ENCODE results near the gene ELOVL5. TPM values are rescaled to one million over a fixed set of nuclear protein-coding genes. Genes with fewer than 3 reads are reported as not detected.

Gene ELOVL5
- total and polyA plus RNA-seq, 2 donors: 54.3 to 72.6 TPM

- WGBS: 89% methylated on average over 3 of the region's 3 CpGs
- H3K36me3 ChIP-seq (ENCODE audit: insufficient read depth): no peaks in the 10 kb centered on the region
- H3K27ac ChIP-seq (ENCODE audit: low read depth): no peak overlapping the region
- H3K4me3 ChIP-seq (ENCODE audit: low read depth, low read length): no peak overlapping the region
- DNase-seq (ENCODE audit: extremely low spot score): no peak
- H3K4me1 ChIP-seq (ENCODE audit: insufficient read depth): no peaks in the 10 kb centered on the region
Observed at GRCh38 chr6:53281518-53282215, 67.1 kb downstream of the ELOVL5 start.

GRCh38 chr6:53280207-53280606, 68.5 kb downstream of the ELOVL5 start:
- Histone ChIP-seq H3K4me3 (ENCODE audit: low read depth, low read length) (no peak overlapping the region), H3K27ac (ENCODE audit: low read depth) (no peak overlapping the region), H3K36me3 (ENCODE audit: insufficient read depth) (no peaks in the 10 kb centered on the region), H3K4me1 (ENCODE audit: insufficient read depth) (no peaks in the 10 kb centered on the region)
- DNase-seq (ENCODE audit: extremely low spot score): no peak
- 94% methylated on average over 2 of the region's 2 CpGs for WGBS

- 89% methylated on average over 3 of the region's 3 CpGs for WGBS
- H3K36me3 ChIP-seq (ENCODE audit: insufficient read depth): no peaks in the 10 kb centered on the region
- no peaks in the 10 kb centered on the region for H3K4me1 ChIP-seq (ENCODE audit: insufficient read depth)
- no peak overlapping the region for H3K27ac ChIP-seq (ENCODE audit: low read depth)
- DNase-seq (ENCODE audit: extremely low spot score): no peak
- no peak overlapping the region for H3K4me3 ChIP-seq (ENCODE audit: low read depth, low read length)
Observed at GRCh38 chr6:53279293-53279692, 69.5 kb downstream of the ELOVL5 start.

- no peak for DNase-seq (ENCODE audit: extremely low spot score)
- 80% methylated on average over 4 of the region's 4 CpGs for WGBS
- no peak overlapping the region for H3K27ac ChIP-seq (ENCODE audit: low read depth)
- H3K4me1 ChIP-seq (ENCODE audit: insufficient read depth): no peaks in the 10 kb centered on the region
- no peak overlapping the region for H3K4me3 ChIP-seq (ENCODE audit: low read depth, low read length)
- H3K36me3 ChIP-seq (ENCODE audit: insufficient read depth): peaks cover 8% of the 10 kb centered on the region
Observed at GRCh38 chr6:53273370-53273769, 75.4 kb downstream of the ELOVL5 start.

GRCh38 chr6:53269827-53270226, 78.9 kb downstream of the ELOVL5 start:
- WGBS: 87% methylated on average over 5 of the region's 5 CpGs
- H3K36me3 ChIP-seq (ENCODE audit: insufficient read depth): peaks cover 8% of the 10 kb centered on the region

GRCh38 chr6:53268858-53269608, 79.7 kb downstream of the ELOVL5 start:
- no peak overlapping the region for H3K4me3 ChIP-seq (ENCODE audit: low read depth, low read length)
- no peak for DNase-seq (ENCODE audit: extremely low spot score)
- no peak overlapping the region for H3K27ac ChIP-seq (ENCODE audit: low read depth)
- 92% methylated on average over 6 of the region's 6 CpGs for WGBS
- no peaks in the 10 kb centered on the region for H3K4me1 ChIP-seq (ENCODE audit: insufficient read depth)
- H3K36me3 ChIP-seq (ENCODE audit: insufficient read depth): peaks cover 8% of the 10 kb centered on the region

More at GRCh38 chr6:53269827-53270226, 78.9 kb downstream of the ELOVL5 start:
- no peak overlapping the region for H3K4me3 ChIP-seq (ENCODE audit: low read depth, low read length)
- DNase-seq (ENCODE audit: extremely low spot score): no peak
- H3K27ac ChIP-seq (ENCODE audit: low read depth): no peak overlapping the region
- no peaks in the 10 kb centered on the region for H3K4me1 ChIP-seq (ENCODE audit: insufficient read depth)

- H3K27ac ChIP-seq (ENCODE audit: low read depth): no peak overlapping the region
- peaks cover 2% of the 10 kb centered on the region for H3K36me3 ChIP-seq (ENCODE audit: insufficient read depth)
- WGBS: 98% methylated on average over 4 of the region's 4 CpGs
- no peak overlapping the region for H3K4me3 ChIP-seq (ENCODE audit: low read depth, low read length)
- H3K4me1 ChIP-seq (ENCODE audit: insufficient read depth): no peaks in the 10 kb centered on the region
- DNase-seq (ENCODE audit: extremely low spot score): no peak
Observed at GRCh38 chr6:53266553-53267090, 82.1 kb downstream of the ELOVL5 start.

GRCh38 chr6:53264915-53265607, 83.7 kb downstream of the ELOVL5 start:
- H3K36me3 ChIP-seq (ENCODE audit: insufficient read depth): no peaks in the 10 kb centered on the region
- no peak for DNase-seq (ENCODE audit: extremely low spot score)
- H3K4me1 ChIP-seq (ENCODE audit: insufficient read depth): no peaks in the 10 kb centered on the region
- WGBS: 43% methylated on average over 5 of the region's 5 CpGs
- no peak overlapping the region for H3K4me3 ChIP-seq (ENCODE audit: low read depth, low read length)
- no peak overlapping the region for H3K27ac ChIP-seq (ENCODE audit: low read depth)

- Histone ChIP-seq H3K4me3 (ENCODE audit: low read depth, low read length) (no peak overlapping the region), H3K4me1 (ENCODE audit: insufficient read depth) (no peaks in the 10 kb centered on the region), H3K27ac (ENCODE audit: low read depth) (no peak overlapping the region), H3K36me3 (ENCODE audit: insufficient read depth) (no peaks in the 10 kb centered on the region)
- no peak for DNase-seq (ENCODE audit: extremely low spot score)
- WGBS: 84% methylated on average over 3 of the region's 3 CpGs
Observed at GRCh38 chr6:53264337-53264736, 84.4 kb downstream of the ELOVL5 start.

GRCh38 chr6:53263917-53264316, 84.8 kb downstream of the ELOVL5 start:
- Histone ChIP-seq H3K27ac (ENCODE audit: low read depth) (no peak overlapping the region), H3K36me3 (ENCODE audit: insufficient read depth) (no peaks in the 10 kb centered on the region), H3K4me3 (ENCODE audit: low read depth, low read length) (no peak overlapping the region), H3K4me1 (ENCODE audit: insufficient read depth) (no peaks in the 10 kb centered on the region)
- 67% methylated on average over 2 of the region's 2 CpGs for WGBS
- no peak for DNase-seq (ENCODE audit: extremely low spot score)

GRCh38 chr6:53259860-53260580, 88.7 kb downstream of the ELOVL5 start:
- H3K27ac ChIP-seq (ENCODE audit: low read depth): no peak overlapping the region
- DNase-seq (ENCODE audit: extremely low spot score): no peak
- no peaks in the 10 kb centered on the region for H3K4me1 ChIP-seq (ENCODE audit: insufficient read depth)
- WGBS: 81% methylated on average over 11 of the region's 11 CpGs
- H3K36me3 ChIP-seq (ENCODE audit: insufficient read depth): no peaks in the 10 kb centered on the region
- H3K4me3 ChIP-seq (ENCODE audit: low read depth, low read length): no peak overlapping the region

GRCh38 chr6:53258774-53259155, 90.0 kb downstream of the ELOVL5 start:
- Histone ChIP-seq H3K4me3 (ENCODE audit: low read depth, low read length) (no peak overlapping the region), H3K4me1 (ENCODE audit: insufficient read depth) (no peaks in the 10 kb centered on the region), H3K36me3 (ENCODE audit: insufficient read depth) (no peaks in the 10 kb centered on the region), H3K27ac (ENCODE audit: low read depth) (no peak overlapping the region)
- no peak for DNase-seq (ENCODE audit: extremely low spot score)
- WGBS: 90% methylated on average over 5 of the region's 5 CpGs

- no peak overlapping the region for H3K27ac ChIP-seq (ENCODE audit: low read depth)
- DNase-seq (ENCODE audit: extremely low spot score): no peak
- H3K4me3 ChIP-seq (ENCODE audit: low read depth, low read length): no peak overlapping the region
- H3K36me3 ChIP-seq (ENCODE audit: insufficient read depth): no peaks in the 10 kb centered on the region
- WGBS: 97% methylated on average over 2 of the region's 2 CpGs
- H3K4me1 ChIP-seq (ENCODE audit: insufficient read depth): no peaks in the 10 kb centered on the region
Observed at GRCh38 chr6:53258076-53258773, 90.5 kb downstream of the ELOVL5 start.
